GM19238 (cell line): ENCODE data around the gene SH3GL1.
A peak's percentile ranks its signal among the peaks of the same experiment; 100 is the strongest.

ENCODE experiments used
- DNase-seq: peaks from one replicate; pipeline ENCODE4 v3.0.0; 2011; ENCODE audit warnings: low spot score; ENCODE audit not compliant: insufficient read length

Gene SH3GL1

GRCh38 chr19:4399812-4400134, 574 bp downstream of the SH3GL1 start:
- DNase-seq: peak; percentile 41

- no peak for DNase-seq
Observed at GRCh38 chr19:4396949-4397783, 3.2 kb downstream of the SH3GL1 start.

GRCh38 chr19:4393947-4394590, 6.3 kb downstream of the SH3GL1 start:
- DNase-seq: no peak

- no peak for DNase-seq
Observed at GRCh38 chr19:4391701-4392483, 8.5 kb downstream of the SH3GL1 start.

- no peak for DNase-seq
Observed at GRCh38 chr19:4391306-4391693, 9.0 kb downstream of the SH3GL1 start.

GRCh38 chr19:4390567-4391305, 9.6 kb downstream of the SH3GL1 start:
- no peak for DNase-seq

GRCh38 chr19:4390017-4390566, 10.3 kb downstream of the SH3GL1 start:
- DNase-seq: no peak

GRCh38 chr19:4389511-4390016, 10.8 kb downstream of the SH3GL1 start:
- no peak for DNase-seq

GRCh38 chr19:4389064-4389375, 11.3 kb downstream of the SH3GL1 start:
- DNase-seq: no peak

GRCh38 chr19:4388337-4389063, 11.8 kb downstream of the SH3GL1 start:
- no peak for DNase-seq

GRCh38 chr19:4386041-4386782, 14.1 kb downstream of the SH3GL1 start:
- no peak for DNase-seq

- no peak for DNase-seq
Observed at GRCh38 chr19:4385291-4386040, 14.9 kb downstream of the SH3GL1 start.

GRCh38 chr19:4380254-4380727, 20.1 kb downstream of the SH3GL1 start:
- no peak for DNase-seq

- no peak for DNase-seq
Observed at GRCh38 chr19:4379383-4380253, 20.7 kb downstream of the SH3GL1 start.

GRCh38 chr19:4378886-4379285, 21.5 kb downstream of the SH3GL1 start:
- DNase-seq: no peak

GRCh38 chr19:4376991-4377781, 23.2 kb downstream of the SH3GL1 start:
- DNase-seq: no peak

GRCh38 chr19:4376671-4376990, 23.7 kb downstream of the SH3GL1 start:
- DNase-seq: no peak
